Keratinocyte (primary cell): ENCODE data around the gene ZBTB7B. TPM values are rescaled to one million over a fixed set of nuclear protein-coding genes. Genes with fewer than 3 reads are reported as not detected.
A peak's percentile ranks its signal among the peaks of the same experiment; 100 is the strongest.

Experiments used
- DNase-seq: peaks from one replicate; pipeline ENCODE4 v3.0.0-alpha.2; 2011; ENCODE audit warnings: low read depth, missing footprints, low spot score
- FAIRE-seq: peaks from 2 replicates; lab custom pipeline; 2011; peaks lifted over from hg19 to GRCh38; lab: Jason Lieb, UNC
- H2AFZ ChIP-seq: 2 replicates; pipeline ENCODE4 v1.6.0; 2012; ENCODE audit warnings: low read length, control low read depth, inconsistent platforms; ENCODE audit not compliant: control insufficient read depth
- H3K27ac ChIP-seq: 2 replicates; pipeline ENCODE4 v1.5.1; 2011; ENCODE audit warnings: low read length; ENCODE audit not compliant: control insufficient read depth, insufficient read depth
- H3K27me3 ChIP-seq: 3 replicates; pipeline ENCODE4 v1.6.0; 2011; ENCODE audit warnings: low read length; ENCODE audit not compliant: control insufficient read depth, insufficient read depth; ENCODE audit errors: extremely low read depth
- H3K36me3 ChIP-seq, 2 experiments: 2 replicates in 1 of 2; 3 replicates in 1 of 2; pipeline ENCODE4 v1.5.1; 2011; ENCODE audit warnings: low read length in 2 of 2, mild to moderate bottlenecking in 1 of 2; ENCODE audit not compliant: control insufficient read depth in 2 of 2, insufficient read depth in 2 of 2; ENCODE audit errors: extremely low read depth in 1 of 2
- H3K4me1 ChIP-seq: 3 replicates; pipeline ENCODE4 v1.5.1; 2011; ENCODE audit warnings: low read length; ENCODE audit not compliant: control insufficient read depth, insufficient read depth; ENCODE audit errors: extremely low read depth
- H3K4me2 ChIP-seq: 3 replicates; pipeline ENCODE4 v1.6.0; 2011; ENCODE audit warnings: low read depth, low read length; ENCODE audit not compliant: control insufficient read depth, insufficient read depth; ENCODE audit errors: extremely low read depth
- H3K4me3 ChIP-seq, 3 experiments: fragments of 200-600 bp in 1 of 3; sonication (generic) in 1 of 3; 2 replicates in 2 of 3; 3 replicates in 1 of 3; pipeline ENCODE4 v1.5.1; 2011 to 2016; ENCODE audit warnings: low read length in 3 of 3, mild to moderate bottlenecking in 3 of 3, control low read depth in 2 of 3, inconsistent platforms in 1 of 3, low read depth in 1 of 3, mixed read lengths in 1 of 3, mixed run types in 1 of 3, moderate library complexity in 1 of 3; ENCODE audit not compliant: control insufficient read depth in 2 of 3, insufficient read depth in 2 of 3; ENCODE audit errors: extremely low read depth in 1 of 3
- H3K79me2 ChIP-seq: 2 replicates; pipeline ENCODE4 v1.6.0; 2012; ENCODE audit warnings: low read length; ENCODE audit not compliant: control insufficient read depth, insufficient read depth
- H3K9ac ChIP-seq: 3 replicates; pipeline ENCODE4 v1.6.0; 2011; ENCODE audit warnings: low read length; ENCODE audit not compliant: control insufficient read depth, insufficient read depth; ENCODE audit errors: extremely low read depth
- H3K9me1 ChIP-seq: 3 replicates; pipeline ENCODE4 v1.6.0; 2011; ENCODE audit warnings: low read length; ENCODE audit not compliant: control insufficient read depth, insufficient read depth; ENCODE audit errors: extremely low read depth
- H3K9me3 ChIP-seq: 2 replicates; pipeline ENCODE4 v1.5.1; 2012; ENCODE audit warnings: low read depth, low read length; ENCODE audit not compliant: control insufficient read depth
- H4K20me1 ChIP-seq: 3 replicates; pipeline ENCODE4 v1.6.0; 2011; ENCODE audit warnings: low read length; ENCODE audit not compliant: control insufficient read depth, insufficient read depth; ENCODE audit errors: extremely low read depth
- CTCF ChIP-seq, 3 experiments: IDR thresholded peaks in 1 of 3; conservative IDR thresholded peaks in 1 of 3; optimal IDR thresholded peaks in 1 of 3; 2 replicates in 2 of 3; 3 replicates in 1 of 3; pipeline versions ENCODE3 to v1.5.1; 2011; ENCODE audit warnings: low read length in 3 of 3, mild to moderate bottlenecking in 3 of 3, moderate library complexity in 2 of 3, control low read depth in 1 of 3, inconsistent platforms in 1 of 3; ENCODE audit not compliant: insufficient read depth in 2 of 3; ENCODE audit errors: extremely low read depth in 1 of 3
- EZH2 ChIP-seq: IDR thresholded peaks from one replicate; pipeline ENCODE4 v1.6.1; 2012; ENCODE audit warnings: inconsistent platforms, mild to moderate bottlenecking, low read length, moderate library complexity
- dilution Hi-C: fragments of 300-500 bp; cut with MboI; formaldehyde crosslinking; loops from one replicate; pipeline ENCODE4 v1.7.0; 2020; ENCODE audit warnings: low sequenced_read_pairs; ENCODE audit not compliant: extremely low pct_ligation_motif_present
- polyA plus RNA-seq, 5 experiments: library from polyadenylated mRNA; depleted of rRNA in 3 of 5; stranded (reverse) in 3 of 5; stranded (forward) in 1 of 5; unstranded in 1 of 5; fragments of >200 nt; gene quantifications; 1 replicate in 1 of 5; 2 replicates in 3 of 5; 3 replicates in 1 of 5; pipeline versions ENCODE4 v1.2.1 to v1.2.3, GENCODE V29; 2011 to 2012; ENCODE audit warnings: missing spikeins in 2 of 5, low read depth in 1 of 5, low replicate concordance in 1 of 5

ZBTB7B gene
- polyA plus RNA-seq, 1 donor (not counting 4 experiments of a cell fraction or from before 2014, with no cell fraction given) = 20.9 TPM

GRCh38 chr1:155061381-155062150 is 59.0 kb downstream of the ZBTB7B start:
- peaks cover 5% of the 10 kb centered on the region for H4K20me1 ChIP-seq
- no peak overlapping the region for H3K27ac ChIP-seq
- DNase-seq = no peak
- peaks cover 23% of the 10 kb centered on the region for H3K4me1 ChIP-seq
- H2AFZ ChIP-seq = no peak overlapping the region
- H3K9me1 ChIP-seq = no peaks in the 10 kb centered on the region
- H3K36me3 ChIP-seq = peaks cover 43 to 45% of the 10 kb centered on the region in 2 experiments
- dilution Hi-C loops = no loop called here
- no peak for TF ChIP-seq EZH2
- peak; percentile 97 to 100 (median 98) for TF ChIP-seq CTCF (optimal IDR thresholded peaks at IDR 0.05 in 1 of 3, IDR thresholded peaks at IDR 0.05 in 1 of 3, conservative IDR thresholded peaks at IDR 0.05 in 1 of 3; ENCODE audit: extremely low read depth in 1 of 3, insufficient read depth in 2 of 3, low read length in 3 of 3)
- no peak overlapping the region for H3K4me3 ChIP-seq
- no peaks in the 10 kb centered on the region for H3K9me3 ChIP-seq
- FAIRE-seq = peak; percentile 89
- H3K27me3 ChIP-seq = no peaks in the 10 kb centered on the region
- no peak overlapping the region for H3K9ac ChIP-seq
- no peak overlapping the region for H3K4me2 ChIP-seq
- no peaks in the 10 kb centered on the region for H3K79me2 ChIP-seq

DNA sequence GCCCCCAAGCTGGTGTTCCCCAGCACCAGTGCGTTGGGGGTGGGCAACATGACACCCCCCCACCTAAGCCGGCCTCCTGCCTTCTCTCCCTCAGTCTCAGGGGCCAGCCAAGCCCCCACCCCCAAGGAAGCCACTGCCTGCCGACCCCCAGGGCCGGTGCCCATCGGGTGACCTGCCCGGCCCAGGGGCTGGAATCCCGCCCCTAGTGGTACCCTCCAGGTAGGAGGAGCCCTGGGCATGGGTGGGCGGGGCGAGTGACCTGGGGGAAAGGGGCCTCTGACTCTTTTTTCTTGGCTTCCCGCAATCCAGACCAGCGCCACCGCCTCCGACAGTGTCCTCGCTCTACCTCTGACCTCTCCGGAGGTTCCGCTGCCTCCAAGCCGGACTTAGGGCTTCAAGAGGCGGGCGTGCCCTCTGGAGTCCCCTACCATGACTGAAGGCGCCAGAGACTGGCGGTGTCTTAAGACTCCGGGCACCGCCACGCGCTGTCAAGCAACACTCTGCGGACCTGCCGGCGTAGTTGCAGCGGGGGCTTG is 59.6 kb downstream of the ZBTB7B start:
- no peak for FAIRE-seq
- dilution Hi-C loops = no loop called here
- DNase-seq = no peak
- Histone ChIP-seq H3K27ac (no peak overlapping the region), H3K79me2 (no peaks in the 10 kb centered on the region), H3K4me3 (no peak overlapping the region), H3K36me3 (peaks cover 37 to 41% of the 10 kb centered on the region in 2 experiments), H3K27me3 (no peaks in the 10 kb centered on the region), H3K9me3 (no peaks in the 10 kb centered on the region), H3K4me2 (no peak overlapping the region), H4K20me1 (peaks cover 5% of the 10 kb centered on the region), H3K4me1 (peaks cover 23% of the 10 kb centered on the region), H2AFZ (no peak overlapping the region), H3K9me1 (no peaks in the 10 kb centered on the region), H3K9ac (no peak overlapping the region)
- TF ChIP-seq CTCF (optimal IDR thresholded peaks at IDR 0.05 in 1 of 3, IDR thresholded peaks at IDR 0.05 in 1 of 3, conservative IDR thresholded peaks at IDR 0.05 in 1 of 3; ENCODE audit: extremely low read depth in 1 of 3, insufficient read depth in 2 of 3, low read length in 3 of 3) = no peak
- no peak for TF ChIP-seq EZH2
